Neural cell (in vitro differentiated cells): Measurements from ENCODE around the gene PCNX2. TPM values are rescaled to one million over a fixed set of nuclear protein-coding genes. Genes with fewer than 3 reads are reported as not detected.

ENCODE experiments used
- H2AFZ ChIP-seq: fragments of 200-600, 300-800 bp; sonication (generic), shearing (Covaris generic); 2 replicates; pipeline ENCODE4 v1.6.0; 2014; ENCODE audit warnings: low read depth, mild to moderate bottlenecking, antibody characterized with exemption, low read length, moderate library complexity
- H3F3A ChIP-seq: fragments of 200-600 bp; shearing (Covaris generic); 2 replicates; pipeline ENCODE4 v1.6.1; 2016; ENCODE audit warnings: mild to moderate bottlenecking, moderate library complexity, mixed read lengths, antibody characterized with exemption, low read length; ENCODE audit not compliant: insufficient read depth, poor library complexity, severe bottlenecking
- H3K27ac ChIP-seq: fragments of 200-600, 300-800 bp; sonication (generic), shearing (Covaris generic); 2 replicates; pipeline ENCODE4 v1.5.1; 2014; ENCODE audit warnings: mild to moderate bottlenecking, low read length, moderate library complexity
- H3K27me3 ChIP-seq: fragments of 300-800, 200-600 bp; sonication (generic), shearing (Covaris generic); 2 replicates; pipeline ENCODE4 v1.6.0; 2014; ENCODE audit warnings: mild to moderate bottlenecking, low read depth, low read length, moderate library complexity; ENCODE audit not compliant: insufficient read depth
- H3K36me3 ChIP-seq: fragments of 300-800, 200-600 bp; sonication (generic), shearing (Covaris generic); 2 replicates; pipeline ENCODE4 v1.5.1; 2014; ENCODE audit warnings: mild to moderate bottlenecking, antibody characterized with exemption, low read length, moderate library complexity; ENCODE audit not compliant: insufficient read depth
- H3K4me2 ChIP-seq: fragments of 300-800, 200-600 bp; sonication (generic), shearing (Covaris generic); 2 replicates; pipeline ENCODE4 v1.6.0; 2014; ENCODE audit warnings: mild to moderate bottlenecking, low read length
- H3K4me3 ChIP-seq: fragments of 300-800, 200-600 bp; sonication (generic), shearing (Covaris generic); 2 replicates; pipeline ENCODE4 v1.5.1; 2014; ENCODE audit warnings: mild to moderate bottlenecking, low read length, moderate library complexity
- H3K79me2 ChIP-seq: fragments of 200-600 bp; shearing (Covaris generic); replicated peaks from 2 replicates; pipeline ENCODE4 v1.6.0; 2014; ENCODE audit warnings: mild to moderate bottlenecking, low read length, moderate library complexity; ENCODE audit not compliant: insufficient read depth
- H3K9ac ChIP-seq: fragments of 300-800, 200-600 bp; sonication (generic), shearing (Covaris generic); 2 replicates; pipeline ENCODE4 v1.6.1; 2016; ENCODE audit warnings: mild to moderate bottlenecking, low read length, mixed read lengths
- H3K9me2 ChIP-seq: fragments of 200-600 bp; shearing (Covaris generic); 2 replicates; pipeline ENCODE4 v1.6.1; 2016; ENCODE audit warnings: mild to moderate bottlenecking, low read length, mixed read lengths; ENCODE audit not compliant: insufficient read depth
- H3K9me3 ChIP-seq: fragments of 200-600, 300-800 bp; sonication (generic), shearing (Covaris generic); 2 replicates; pipeline ENCODE4 v1.6.1; 2016; ENCODE audit warnings: mild to moderate bottlenecking, mixed run types, low read length, moderate library complexity, mixed read lengths
- H4K20me1 ChIP-seq: fragments of 200-600 bp; shearing (Covaris generic); 2 replicates; pipeline ENCODE4 v1.6.1; 2016; ENCODE audit warnings: mild to moderate bottlenecking, mixed run types; ENCODE audit not compliant: insufficient read depth
- CTCF ChIP-seq: fragments of 450-650 bp; IDR thresholded peaks from 2 replicates; pipeline ENCODE4 v1.5.1; 2014; ENCODE audit warnings: antibody characterized with exemption, mild to moderate bottlenecking, moderate library complexity; ENCODE audit not compliant: poor library complexity, severe bottlenecking
- EP300 ChIP-seq: fragments of 450-650 bp; conservative IDR thresholded peaks from 2 replicates; pipeline ENCODE4 v1.6.1; 2014; ENCODE audit warnings: antibody characterized with exemption, mild to moderate bottlenecking, moderate library complexity; ENCODE audit not compliant: poor library complexity, severe bottlenecking
- EZH2 ChIP-seq: fragments of 200-600, 300-800 bp; shearing (Covaris generic), sonication (generic); IDR thresholded peaks from 2 replicates; pipeline ENCODE4 v1.6.1; 2014; ENCODE audit warnings: antibody characterized with exemption, low read length, borderline replicate concordance, mild to moderate bottlenecking; ENCODE audit not compliant: insufficient read depth, poor library complexity, severe bottlenecking
- MXI1 ChIP-seq: fragments of 450-650 bp; conservative IDR thresholded peaks from 2 replicates; pipeline ENCODE4 v1.6.1; 2014; ENCODE audit warnings: antibody characterized with exemption, mild to moderate bottlenecking; ENCODE audit not compliant: poor library complexity, severe bottlenecking
- POLR2AphosphoS5 ChIP-seq: IDR thresholded peaks from 2 replicates; pipeline ENCODE4 v1.6.1; 2012
- RAD21 ChIP-seq: fragments of 450-650 bp; conservative IDR thresholded peaks from 2 replicates; pipeline ENCODE4 v1.6.1; 2014; ENCODE audit warnings: antibody characterized with exemption, mild to moderate bottlenecking, moderate library complexity
- REST ChIP-seq: IDR thresholded peaks from 2 replicates; pipeline ENCODE4 v1.6.1; 2012; ENCODE audit warnings: borderline replicate concordance
- SMC3 ChIP-seq: fragments of 450-650 bp; conservative IDR thresholded peaks from 2 replicates; pipeline ENCODE4 v1.6.1; 2014; ENCODE audit warnings: antibody characterized with exemption, mild to moderate bottlenecking, moderate library complexity; ENCODE audit not compliant: poor library complexity
- TAF1 ChIP-seq: IDR thresholded peaks from 2 replicates; pipeline ENCODE4 v1.6.1; 2012; ENCODE audit warnings: low read depth
- polyA plus RNA-seq: library from polyadenylated mRNA; depleted of rRNA; stranded (reverse); fragments of >200 nt; gene quantifications from 2 replicates; pipeline ENCODE4 v1.2.3, GENCODE V29; 2014

PCNX2 gene
- polyA plus RNA-seq, 1 donor from 2014 or later = 17.2 TPM

GRCh38 chr1:233281711-233282581 is 13.6 kb downstream of the PCNX2 start:
- no peaks in the 10 kb centered on the region for H4K20me1 ChIP-seq
- no peaks in the 10 kb centered on the region for H3F3A ChIP-seq
- H3K36me3 ChIP-seq = no peaks in the 10 kb centered on the region
- no peaks in the 10 kb centered on the region for H3K27me3 ChIP-seq
- H3K4me2 ChIP-seq = no peak overlapping the region
- H3K4me3 ChIP-seq = no peak overlapping the region
- no peak overlapping the region for H3K27ac ChIP-seq
- no peak overlapping the region for H3K9ac ChIP-seq
- no peak for TF ChIP-seq EZH2
- no peak for TF ChIP-seq POLR2AphosphoS5
- no peak for TF ChIP-seq RAD21
- TF ChIP-seq MXI1 = no peak
- TF ChIP-seq SMC3 = no peak
- TF ChIP-seq TAF1 = no peak
- no peak for TF ChIP-seq EP300
- no peak for TF ChIP-seq REST
- TF ChIP-seq CTCF = no peak
- H3K79me2 ChIP-seq = no peaks in the 10 kb centered on the region
- H2AFZ ChIP-seq = no peak overlapping the region
- H3K9me2 ChIP-seq = no peaks in the 10 kb centered on the region
- no peaks in the 10 kb centered on the region for H3K9me3 ChIP-seq

GRCh38 chr1:233279971-233280370 is 15.6 kb downstream of the PCNX2 start:
- Histone ChIP-seq H3K9me3 (no peaks in the 10 kb centered on the region), H3K9me2 (no peaks in the 10 kb centered on the region), H4K20me1 (no peaks in the 10 kb centered on the region), H3K27ac (no peak overlapping the region), H2AFZ (no peak overlapping the region), H3F3A (no peaks in the 10 kb centered on the region), H3K9ac (no peak overlapping the region), H3K36me3 (no peaks in the 10 kb centered on the region), H3K4me3 (no peak overlapping the region), H3K27me3 (no peaks in the 10 kb centered on the region), H3K4me2 (no peak overlapping the region), H3K79me2 (no peaks in the 10 kb centered on the region)
- no peak for TF ChIP-seq SMC3
- no peak for TF ChIP-seq EP300
- TF ChIP-seq REST = no peak
- no peak for TF ChIP-seq RAD21
- no peak for TF ChIP-seq MXI1
- no peak for TF ChIP-seq POLR2AphosphoS5
- no peak for TF ChIP-seq TAF1
